OCI-LY1 (cell line): ENCODE measurements around the gene RALGAPB.

Source experiments
- H2AFZ ChIP-seq: fragments of 200-600 bp; sonication (generic), shearing (Covaris generic); 2 replicates; pipeline ENCODE4 v1.6.0; 2014; ENCODE audit warnings: antibody characterized with exemption, mild to moderate bottlenecking, low read length
- H3F3A ChIP-seq: fragments of 200-600 bp; sonication (generic), shearing (Covaris generic); 2 replicates; pipeline ENCODE4 v1.6.0; 2014; ENCODE audit warnings: mild to moderate bottlenecking, antibody characterized with exemption, low read length, moderate library complexity; ENCODE audit not compliant: insufficient read depth
- H3K27ac ChIP-seq: fragments of 200-600 bp; sonication (generic); 2 replicates; pipeline ENCODE4 v1.5.1; 2014; ENCODE audit warnings: low read length, mixed run types, mild to moderate bottlenecking, low read depth; ENCODE audit not compliant: poor library complexity, severe bottlenecking
- H3K27me3 ChIP-seq: fragments of 200-600 bp; sonication (generic); 2 replicates; pipeline ENCODE4 v1.6.0; 2014; ENCODE audit warnings: antibody characterized with exemption, mild to moderate bottlenecking, low read length, moderate library complexity; ENCODE audit not compliant: insufficient read depth
- H3K36me3 ChIP-seq: fragments of 200-600 bp; sonication (generic); 2 replicates; pipeline ENCODE4 v1.6.1; 2014; ENCODE audit warnings: mild to moderate bottlenecking, antibody characterized with exemption, low read length, moderate library complexity, mixed read lengths; ENCODE audit not compliant: insufficient read depth
- H3K4me1 ChIP-seq: fragments of 200-600 bp; sonication (generic); 2 replicates; pipeline ENCODE4 v1.5.1; 2014; ENCODE audit warnings: mild to moderate bottlenecking, low read length, moderate library complexity; ENCODE audit not compliant: insufficient read depth, severe bottlenecking
- H3K4me2 ChIP-seq: fragments of 200-600 bp; sonication (generic), shearing (Covaris generic); 2 replicates; pipeline ENCODE4 v1.6.1; 2014; ENCODE audit warnings: low read length
- H3K4me3 ChIP-seq: fragments of 200-600 bp; sonication (generic); 2 replicates; pipeline ENCODE4 v1.5.1; 2014; ENCODE audit warnings: low read length, low read depth, mild to moderate bottlenecking, mixed read lengths; ENCODE audit not compliant: poor library complexity, severe bottlenecking
- H3K79me2 ChIP-seq: fragments of 200-600 bp; shearing (Covaris generic); 2 replicates; pipeline ENCODE4 v1.6.1; 2016; ENCODE audit warnings: mixed run types, low read length, mixed read lengths; ENCODE audit not compliant: insufficient read depth
- H3K9ac ChIP-seq: fragments of 200-600 bp; sonication (generic), shearing (Covaris generic); 2 replicates; pipeline ENCODE4 v1.6.1; 2014; ENCODE audit warnings: mild to moderate bottlenecking, low read length, mixed read lengths
- H3K9me2 ChIP-seq: fragments of 200-600 bp; sonication (generic), shearing (Covaris generic); 2 replicates; pipeline ENCODE4 v1.6.1; 2014; ENCODE audit warnings: low read depth, mild to moderate bottlenecking, low read length, mixed read lengths
- H3K9me3 ChIP-seq: fragments of 200-600 bp; shearing (Covaris generic); 2 replicates; pipeline ENCODE4 v1.6.1; 2014; ENCODE audit warnings: low read length, mixed read lengths
- H4K20me1 ChIP-seq: fragments of 200-600 bp; sonication (generic), shearing (Covaris generic); 2 replicates; pipeline ENCODE4 v1.6.0; 2016; ENCODE audit warnings: mild to moderate bottlenecking, low read length; ENCODE audit not compliant: insufficient read depth
- CTCF ChIP-seq: fragments of 200-600 bp; sonication (generic), shearing (Covaris generic); IDR thresholded peaks from 2 replicates; pipeline ENCODE4 v1.5.1; 2017; ENCODE audit warnings: mild to moderate bottlenecking, antibody characterized with exemption, low read length, moderate library complexity, mixed read lengths
- EZH2 ChIP-seq: fragments of 200-600 bp; sonication (generic), shearing (Covaris generic); IDR thresholded peaks from 2 replicates; pipeline ENCODE4 v1.8.0; 2017; ENCODE audit warnings: borderline replicate concordance, mixed run types, mild to moderate bottlenecking, antibody characterized with exemption, low read length, moderate library complexity, mixed read lengths

The RALGAPB gene

GRCh38 chr20:38588303-38588702 is 115.7 kb downstream of the RALGAPB start:
- H3K9me2 ChIP-seq: no peaks in the 10 kb centered on the region
- no peaks in the 10 kb centered on the region for H3F3A ChIP-seq
- H4K20me1 ChIP-seq: no peaks in the 10 kb centered on the region
- no peaks in the 10 kb centered on the region for H3K36me3 ChIP-seq
- H3K79me2 ChIP-seq: no peaks in the 10 kb centered on the region
- peaks cover 14% of the 10 kb centered on the region; the same call in 1 of the 2 replicates for H3K27me3 ChIP-seq
- no peak for TF ChIP-seq EZH2
- TF ChIP-seq CTCF: no peak
- no peak overlapping the region for H3K4me2 ChIP-seq
- H3K4me3 ChIP-seq: no peak overlapping the region
- no peak overlapping the region for H3K27ac ChIP-seq
- no peaks in the 10 kb centered on the region for H3K9me3 ChIP-seq
- no peak overlapping the region for H2AFZ ChIP-seq
- no peaks in the 10 kb centered on the region for H3K4me1 ChIP-seq
- H3K9ac ChIP-seq: no peak overlapping the region

GRCh38 chr20:38589351-38589750 is 116.7 kb downstream of the RALGAPB start:
- no peaks in the 10 kb centered on the region for H3K9me2 ChIP-seq
- H3K4me2 ChIP-seq: no peak overlapping the region
- H3K27me3 ChIP-seq: peaks cover 8% of the 10 kb centered on the region; the same call in 1 of the 2 replicates
- no peak for TF ChIP-seq CTCF
- TF ChIP-seq EZH2: no peak
- H3K9ac ChIP-seq: no peak overlapping the region
- H2AFZ ChIP-seq: no peak overlapping the region
- H3K36me3 ChIP-seq: no peaks in the 10 kb centered on the region
- no peaks in the 10 kb centered on the region for H3K79me2 ChIP-seq
- no peak overlapping the region for H3K4me3 ChIP-seq
- H3K9me3 ChIP-seq: no peaks in the 10 kb centered on the region
- no peaks in the 10 kb centered on the region for H4K20me1 ChIP-seq
- H3K4me1 ChIP-seq: no peaks in the 10 kb centered on the region
- H3K27ac ChIP-seq: no peak overlapping the region
- H3F3A ChIP-seq: no peaks in the 10 kb centered on the region

GRCh38 chr20:38589967-38590675 is 117.5 kb downstream of the RALGAPB start:
- no peaks in the 10 kb centered on the region for H3K79me2 ChIP-seq
- no peaks in the 10 kb centered on the region for H3K9me3 ChIP-seq
- H3K36me3 ChIP-seq: no peaks in the 10 kb centered on the region
- peaks cover 8% of the 10 kb centered on the region; the same call in 1 of the 2 replicates for H3K27me3 ChIP-seq
- H3F3A ChIP-seq: no peaks in the 10 kb centered on the region
- H2AFZ ChIP-seq: no peak overlapping the region
- H3K4me3 ChIP-seq: no peak overlapping the region
- no peak overlapping the region for H3K27ac ChIP-seq
- H3K9ac ChIP-seq: no peak overlapping the region
- H3K9me2 ChIP-seq: no peaks in the 10 kb centered on the region
- H4K20me1 ChIP-seq: no peaks in the 10 kb centered on the region
- TF ChIP-seq CTCF (no peak), EZH2 (no peak)
- H3K4me1 ChIP-seq: no peaks in the 10 kb centered on the region
- H3K4me2 ChIP-seq: no peak overlapping the region
